GM21381 (cell line): ENCODE results near the gene IER2.
"Not testable (repeated sequence)": the region's sequence is repeated elsewhere in the genome, so short reads cannot be mapped to it uniquely, and the experiment has no call there.

Experiments used
- ATAC-seq: cut with Tn5 transposase; IDR thresholded peaks from one replicate; pipeline ENCODE4 v1.9.1; 2021; ENCODE audit warnings: mild to moderate bottlenecking, moderate library complexity; ENCODE audit not compliant: unreplicated experiment

Gene IER2

DNA sequence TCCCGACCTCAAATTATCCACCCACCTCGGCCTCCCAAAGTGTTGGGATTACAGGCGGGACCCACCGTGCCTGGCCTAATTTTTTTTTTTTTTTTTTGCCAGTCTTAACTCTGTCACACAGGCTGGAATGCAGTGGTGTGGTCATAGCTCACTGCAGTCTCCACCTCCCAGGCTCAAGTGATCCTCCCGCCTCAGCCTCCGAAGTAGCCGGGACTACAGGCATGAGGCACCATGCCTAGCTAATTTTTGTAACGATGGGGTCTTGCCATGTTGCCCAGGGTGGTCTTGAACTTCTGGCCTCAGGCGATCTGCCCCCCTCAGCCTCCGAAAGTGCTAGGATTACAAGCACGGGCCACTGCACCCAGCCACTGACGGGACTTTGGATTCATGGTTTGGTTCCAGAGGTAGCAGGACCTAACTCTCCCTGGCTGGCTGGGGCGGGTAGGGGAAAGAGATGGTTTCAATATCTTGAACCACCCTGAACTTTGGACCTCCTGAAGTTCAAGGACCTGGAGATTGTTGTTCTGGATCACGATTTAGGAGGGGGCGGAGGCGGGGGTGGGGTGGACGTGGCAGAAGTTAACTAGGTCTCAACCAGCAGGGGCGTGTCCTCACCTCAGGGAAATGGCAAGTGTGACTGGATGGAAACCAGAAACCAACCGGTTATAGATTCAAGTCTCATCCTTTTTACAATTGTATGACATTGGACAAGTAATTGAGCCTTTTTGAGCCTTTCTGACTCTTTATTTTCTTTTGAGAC is 40.8 kb downstream of the IER2 start:
- ATAC-seq, result no peak

DNA sequence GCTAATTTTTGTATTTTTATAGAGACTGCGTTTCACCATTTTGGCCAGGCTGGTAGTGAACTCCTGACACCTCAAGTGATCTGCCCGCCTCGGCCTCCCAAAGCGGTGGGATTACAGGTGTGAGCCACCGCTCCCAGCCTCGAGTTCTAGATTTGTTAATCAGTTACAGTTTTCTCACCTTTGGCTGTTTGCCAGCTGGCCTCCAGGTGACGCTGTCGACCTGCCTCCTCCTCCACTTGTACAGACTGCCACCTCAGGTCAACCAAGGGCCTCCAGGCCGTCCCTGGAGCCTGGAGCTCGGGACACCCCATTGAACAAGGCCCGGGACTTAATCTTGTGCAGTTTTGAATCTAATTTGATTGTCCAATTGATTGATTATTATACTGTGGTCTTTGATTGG is 45.5 kb downstream of the IER2 start:
- no peak for ATAC-seq

DNA sequence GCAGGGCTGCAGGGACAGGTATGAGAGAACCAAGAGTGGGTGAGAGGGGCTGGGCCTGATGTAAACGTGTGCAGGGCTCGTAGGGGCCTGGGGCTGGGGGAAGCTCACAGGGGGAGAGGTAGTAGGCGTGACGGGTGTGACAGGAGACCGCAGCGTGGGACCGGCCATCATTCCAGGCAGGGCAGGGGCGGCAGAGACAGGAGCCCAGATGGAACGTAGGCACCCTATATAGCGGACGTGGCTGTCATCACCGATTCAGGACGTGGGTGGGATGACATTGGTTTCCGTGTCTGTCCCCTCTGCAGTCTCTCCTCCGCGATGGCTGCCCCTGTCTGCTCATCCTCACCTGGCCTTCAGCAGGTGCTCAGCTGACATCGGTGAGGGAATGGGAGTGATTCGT is 48.4 kb downstream of the IER2 start:
- no peak for ATAC-seq

DNA sequence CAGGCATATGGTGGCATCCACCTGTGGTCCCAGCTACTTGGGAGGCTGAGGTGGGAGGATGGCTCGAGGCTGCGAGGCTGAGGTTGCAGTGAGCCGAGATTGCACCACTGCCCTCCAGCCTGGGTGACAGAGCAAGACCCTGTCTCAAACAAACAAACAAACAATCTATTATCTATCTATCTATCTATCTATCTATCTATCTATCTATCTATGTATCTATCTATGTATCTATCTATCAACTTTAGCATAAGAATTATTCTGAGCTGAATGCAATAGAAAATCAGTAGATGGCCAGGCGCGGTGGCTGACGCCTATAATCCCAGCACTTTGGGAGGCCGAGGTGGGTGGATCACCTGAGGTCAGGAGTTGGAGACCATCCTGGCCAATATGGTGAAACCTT is 51.9 kb downstream of the IER2 start:
- not testable (repeated sequence) for ATAC-seq
